IPS-18a (cell line): ENCODE data around the gene SEMA6A.
"Not testable (repeated sequence)": the region's sequence is repeated elsewhere in the genome, so short reads cannot be mapped to it uniquely, and the experiment has no call there.

Experiments used
- H3K27ac ChIP-seq: one replicate; pipeline ENCODE4 v1.5.1; 2013; ENCODE audit warnings: low read length
- H3K27me3 ChIP-seq: one replicate; pipeline ENCODE4 v1.6.1; 2013; ENCODE audit warnings: mild to moderate bottlenecking, low read length; ENCODE audit not compliant: control insufficient read depth, insufficient read depth
- H3K36me3 ChIP-seq: one replicate; pipeline ENCODE4 v1.6.1; 2013; ENCODE audit warnings: low read depth, low read length; ENCODE audit not compliant: control insufficient read depth
- H3K4me1 ChIP-seq: one replicate; pipeline ENCODE4 v1.6.1; 2013; ENCODE audit warnings: low read depth, low read length; ENCODE audit not compliant: control insufficient read depth
- H3K4me3 ChIP-seq: one replicate; pipeline ENCODE4 v1.5.1; 2013; ENCODE audit warnings: low read length
- H3K9ac ChIP-seq: one replicate; pipeline ENCODE4 v1.6.1; 2013; ENCODE audit warnings: mild to moderate bottlenecking, low read length, moderate library complexity
- H3K9me3 ChIP-seq: one replicate; pipeline ENCODE4 v1.6.1; 2013; ENCODE audit warnings: low read depth, low read length; ENCODE audit not compliant: control insufficient read depth

Gene SEMA6A

GRCh38 chr5:116528519-116529234 is 45.9 kb downstream of the SEMA6A start:
- Histone ChIP-seq H3K4me3 (no peak overlapping the region), H3K9ac (no peak overlapping the region), H3K27ac (no peak overlapping the region), H3K9me3 (no peaks in the 10 kb centered on the region), H3K4me1 (peaks cover 70% of the 10 kb centered on the region), H3K36me3 (no peaks in the 10 kb centered on the region), H3K27me3 (no peaks in the 10 kb centered on the region)

- no peak overlapping the region for H3K27ac ChIP-seq
- peaks cover 62% of the 10 kb centered on the region for H3K4me1 ChIP-seq
- H3K4me3 ChIP-seq, result no peak overlapping the region
- H3K9ac ChIP-seq, result no peak overlapping the region
- no peaks in the 10 kb centered on the region for H3K27me3 ChIP-seq
- no peaks in the 10 kb centered on the region for H3K36me3 ChIP-seq
- H3K9me3 ChIP-seq, result no peaks in the 10 kb centered on the region
Measured at GRCh38 chr5:116527582-116527981, 47.0 kb downstream of the SEMA6A start.

- Histone ChIP-seq H3K9me3 (no peaks in the 10 kb centered on the region), H3K36me3 (no peaks in the 10 kb centered on the region), H3K4me1 (peaks cover 63% of the 10 kb centered on the region), H3K4me3 (no peak overlapping the region), H3K27ac (no peak overlapping the region), H3K9ac (no peak overlapping the region), H3K27me3 (no peaks in the 10 kb centered on the region)
Measured at GRCh38 chr5:116525674-116526073, 48.9 kb downstream of the SEMA6A start.

GRCh38 chr5:116524966-116525365 is 49.7 kb downstream of the SEMA6A start:
- Histone ChIP-seq H3K36me3 (no peaks in the 10 kb centered on the region), H3K27ac (no peak overlapping the region), H3K9me3 (no peaks in the 10 kb centered on the region), H3K4me3 (no peak overlapping the region), H3K4me1 (peaks cover 56% of the 10 kb centered on the region), H3K9ac (no peak overlapping the region), H3K27me3 (no peaks in the 10 kb centered on the region)

- Histone ChIP-seq H3K27me3 (no peaks in the 10 kb centered on the region), H3K36me3 (no peaks in the 10 kb centered on the region), H3K9me3 (no peaks in the 10 kb centered on the region), H3K4me3 (no peak overlapping the region), H3K9ac (no peak overlapping the region), H3K4me1 (peaks cover 53% of the 10 kb centered on the region), H3K27ac (no peak overlapping the region)
Measured at GRCh38 chr5:116524051-116524904, 50.3 kb downstream of the SEMA6A start.

- not testable (repeated sequence) for H3K36me3 ChIP-seq, H3K9me3 ChIP-seq, H3K9ac ChIP-seq, H3K27me3 ChIP-seq, H3K27ac ChIP-seq, H3K4me3 ChIP-seq
- H3K4me1 ChIP-seq, result peaks cover 53% of the 10 kb centered on the region
Measured at GRCh38 chr5:116523182-116523581, 51.4 kb downstream of the SEMA6A start.

GRCh38 chr5:116522356-116523136 is 52.1 kb downstream of the SEMA6A start:
- Histone ChIP-seq H3K27me3 (no peaks in the 10 kb centered on the region), H3K9me3 (no peaks in the 10 kb centered on the region), H3K36me3 (no peaks in the 10 kb centered on the region), H3K4me3 (no peak overlapping the region), H3K9ac (no peak overlapping the region), H3K4me1 (peaks cover 48% of the 10 kb centered on the region), H3K27ac (no peak overlapping the region)

- H3K27me3 ChIP-seq, result no peaks in the 10 kb centered on the region
- no peak overlapping the region for H3K9ac ChIP-seq
- H3K4me1 ChIP-seq, result peaks cover 43% of the 10 kb centered on the region
- no peak overlapping the region for H3K4me3 ChIP-seq
- no peak overlapping the region for H3K27ac ChIP-seq
- no peaks in the 10 kb centered on the region for H3K9me3 ChIP-seq
- no peaks in the 10 kb centered on the region for H3K36me3 ChIP-seq
Measured at GRCh38 chr5:116521173-116521872, 53.3 kb downstream of the SEMA6A start.

- no peaks in the 10 kb centered on the region for H3K27me3 ChIP-seq
- H3K36me3 ChIP-seq, result no peaks in the 10 kb centered on the region
- no peak overlapping the region for H3K9ac ChIP-seq
- H3K27ac ChIP-seq, result no peak overlapping the region
- no peaks in the 10 kb centered on the region for H3K9me3 ChIP-seq
- H3K4me3 ChIP-seq, result no peak overlapping the region
- H3K4me1 ChIP-seq, result peaks cover 44% of the 10 kb centered on the region
Measured at GRCh38 chr5:116520771-116521170, 53.9 kb downstream of the SEMA6A start.

GRCh38 chr5:116518423-116518822 is 56.2 kb downstream of the SEMA6A start:
- Histone ChIP-seq H3K27ac (no peak overlapping the region), H3K4me1 (peaks cover 39% of the 10 kb centered on the region), H3K36me3 (no peaks in the 10 kb centered on the region), H3K4me3 (no peak overlapping the region), H3K27me3 (no peaks in the 10 kb centered on the region), H3K9me3 (no peaks in the 10 kb centered on the region), H3K9ac (no peak overlapping the region)

- no peak overlapping the region for H3K9ac ChIP-seq
- no peak overlapping the region for H3K27ac ChIP-seq
- H3K4me3 ChIP-seq, result no peak overlapping the region
- peaks cover 40% of the 10 kb centered on the region for H3K4me1 ChIP-seq
- H3K27me3 ChIP-seq, result no peaks in the 10 kb centered on the region
- H3K9me3 ChIP-seq, result no peaks in the 10 kb centered on the region
- H3K36me3 ChIP-seq, result no peaks in the 10 kb centered on the region
Measured at GRCh38 chr5:116517488-116517887, 57.1 kb downstream of the SEMA6A start.
